GM12878 (cell line): Measurements from ENCODE around the gene RPS6KL1. TPM values are rescaled to one million over a fixed set of nuclear protein-coding genes. Genes with fewer than 3 reads are reported as not detected.

Source experiments
- ATAC-seq: fragments of 200-7000 bp; cut with Tn5 transposase; 3 replicates; pipeline ENCODE4 v1.9.1; 2020; ENCODE audit warnings: mild to moderate bottlenecking, moderate library complexity
- BruUV-seq: library from RNA; stranded (reverse); fragments of 400-500 nt; replicated peaks from 2 replicates; lab custom pipeline; 2021; lab: Mats Ljungman, UMichigan
- CTCF ChIA-PET: fragments of 300-600 bp; sonication (Branson Sonifier 250); formaldehyde crosslinking; extraction: SDS; loops from one replicate; lab custom pipeline; 2021; ENCODE audit warnings: inconsistent platforms; lab: Yijun Ruan, JAX
- POLR2A ChIA-PET: fragments of 350-600 bp; formaldehyde crosslinking; extraction: SDS; loops from one replicate; lab custom pipeline; 2021; ENCODE audit warnings: inconsistent platforms; lab: Charles Lee
- RAD21 ChIA-PET: fragments of 300-600 bp; sonication (Branson Sonifier 250); formaldehyde crosslinking; loops from one replicate; lab custom pipeline; 2023; ENCODE audit warnings: antibody characterized with exemption; ENCODE audit not compliant: unreplicated experiment; lab: Charles Lee
- SMC1A ChIA-PET: fragments of 300-600 bp; sonication (Branson Sonifier 250); formaldehyde crosslinking; loops from one replicate; lab custom pipeline; 2023; ENCODE audit not compliant: unreplicated experiment, uncharacterized antibody; lab: Charles Lee
- DNase-seq: peaks from one replicate; pipeline ENCODE4 v3.0.0-alpha.2; 2011; ENCODE audit warnings: low read depth, low spot score
- FAIRE-seq: peaks from 3 replicates; lab custom pipeline; 2011; peaks lifted over from hg19 to GRCh38; lab: Jason Lieb, UNC
- H2AFZ ChIP-seq: 2 replicates; pipeline ENCODE4 v1.6.0; 2011; ENCODE audit warnings: low read depth, low read length, control low read depth; ENCODE audit not compliant: control insufficient read depth
- H3K27ac ChIP-seq: 2 replicates; pipeline ENCODE4 v1.5.1; 2011; ENCODE audit warnings: control low read depth; ENCODE audit not compliant: control insufficient read depth, insufficient read depth
- H3K27me3 ChIP-seq, 2 experiments: replicated peaks in 1 of 2; 2 replicates each; pipeline versions ENCODE4 v1.6.0 to v1.6.1; 2011; ENCODE audit warnings: low read length in 1 of 2; ENCODE audit not compliant: control insufficient read depth in 2 of 2, insufficient read depth in 2 of 2
- H3K36me3 ChIP-seq, 2 experiments: 2 replicates each; pipeline ENCODE4 v1.5.1; 2011; ENCODE audit warnings: low read length in 1 of 2; ENCODE audit not compliant: control insufficient read depth in 2 of 2, insufficient read depth in 2 of 2
- H3K4me1 ChIP-seq: 2 replicates; pipeline ENCODE4 v1.6.1; 2011; ENCODE audit warnings: mild to moderate bottlenecking, low read length, moderate library complexity, mixed read lengths; ENCODE audit not compliant: control insufficient read depth, insufficient read depth
- H3K4me2 ChIP-seq: 2 replicates; pipeline ENCODE4 v1.6.0; 2011; ENCODE audit warnings: control low read depth; ENCODE audit not compliant: control insufficient read depth, insufficient read depth
- H3K4me3 ChIP-seq: fragments of 200-600 bp; sonication (generic); 2 replicates; pipeline ENCODE4 v1.5.1; 2016
- H3K79me2 ChIP-seq: 2 replicates; pipeline ENCODE4 v1.6.0; 2011; ENCODE audit warnings: low read length; ENCODE audit not compliant: control insufficient read depth, insufficient read depth
- H3K9ac ChIP-seq: 2 replicates; pipeline ENCODE4 v1.8.0; 2011; ENCODE audit warnings: low read length, control low read depth, mixed read lengths; ENCODE audit not compliant: control insufficient read depth, insufficient read depth
- H3K9me3 ChIP-seq: replicated peaks from 3 replicates; pipeline ENCODE4 v1.5.1; 2011; ENCODE audit warnings: mild to moderate bottlenecking, low read length; ENCODE audit not compliant: control insufficient read depth, insufficient read depth
- H4K20me1 ChIP-seq: 2 replicates; pipeline ENCODE4 v1.6.0; 2011; ENCODE audit not compliant: control insufficient read depth, insufficient read depth
- E2F4 ChIP-seq: IDR thresholded peaks from 2 replicates; pipeline ENCODE4 v1.6.1; 2012; ENCODE audit warnings: low read depth, low read length, improper control_type of control experiment
- ELK1 ChIP-seq: IDR thresholded peaks from 2 replicates; pipeline ENCODE4 v1.6.1; 2012; ENCODE audit warnings: low read depth, low read length, improper control_type of control experiment
- EP300 ChIP-seq, 2 experiments: fragments of 150-350 bp in 1 of 2; IDR thresholded peaks; 2 replicates each; pipeline ENCODE4 v1.6.1; 2011 to 2012; ENCODE audit warnings: low read depth in 2 of 2, low read length in 2 of 2, borderline replicate concordance in 1 of 2, improper control_type of control experiment in 1 of 2, inconsistent platforms in 1 of 2; ENCODE audit not compliant: control insufficient read depth in 1 of 2
- MXI1 ChIP-seq: fragments of 150-350 bp; IDR thresholded peaks from 2 replicates; pipeline ENCODE4 v1.6.1; 2011; ENCODE audit warnings: low read depth, mild to moderate bottlenecking, inconsistent platforms, low read length, improper control_type of control experiment
- PAX8 ChIP-seq: fragments of 450-650 bp; IDR thresholded peaks from 2 replicates; pipeline ENCODE4 v1.6.1; 2017; ENCODE audit warnings: mild to moderate bottlenecking, moderate library complexity
- PRDM15 ChIP-seq: fragments of 450-650 bp; formaldehyde crosslinking; IDR thresholded peaks from 2 replicates; pipeline ENCODE4 v1.4.0; 2020; ENCODE audit warnings: mild to moderate bottlenecking, moderate library complexity
- SMAD1 ChIP-seq: fragments of 450-650 bp; IDR thresholded peaks from 2 replicates; pipeline ENCODE4 v1.6.1; 2018; ENCODE audit warnings: mild to moderate bottlenecking, low read depth; ENCODE audit not compliant: partially characterized antibody
- SRF ChIP-seq, 2 experiments: IDR thresholded peaks; 2 replicates each; pipeline ENCODE4 v1.6.1; 2011; ENCODE audit warnings: low read depth in 2 of 2, low read length in 2 of 2, mild to moderate bottlenecking in 1 of 2, moderate library complexity in 1 of 2
- SUZ12 ChIP-seq: fragments of 200-600 bp; sonication (generic); IDR thresholded peaks from one replicate; pipeline ENCODE4 v1.6.1; 2018; ENCODE audit warnings: antibody characterized with exemption, mild to moderate bottlenecking; ENCODE audit not compliant: unreplicated experiment
- TAF1 ChIP-seq: IDR thresholded peaks from 2 replicates; pipeline ENCODE4 v1.6.1; 2011; ENCODE audit warnings: mild to moderate bottlenecking, low read depth, low read length, borderline replicate concordance
- TCF12 ChIP-seq: IDR thresholded peaks from 2 replicates; pipeline ENCODE4 v1.6.1; 2011; ENCODE audit warnings: low read depth, mild to moderate bottlenecking, low read length
- USF2 ChIP-seq: IDR thresholded peaks from 2 replicates; pipeline ENCODE4 v1.6.1; 2011; ENCODE audit warnings: low read depth, low read length, improper control_type of control experiment, borderline replicate concordance
- ZSCAN29 ChIP-seq: fragments of 450-650 bp; IDR thresholded peaks from 2 replicates; pipeline ENCODE4 v1.6.1; 2017; ENCODE audit warnings: mild to moderate bottlenecking, moderate library complexity
- WGBS: methylation state at CpG from one replicate; pipeline ENCODE4 v1.1.6; 2016; ENCODE audit warnings: low lambda C conversion rate; ENCODE audit not compliant: insufficient replicate concordance, insufficient coverage; ENCODE audit errors: missing lambda C conversion rate; 5-methylcytosine and 5-hydroxymethylcytosine counted together
- in situ Hi-C: fragments of 300-500 bp; cut with MboI; formaldehyde crosslinking; loops from 9 replicates; pipeline ENCODE4 v1.14.3; 2018; ENCODE audit warnings: mixed read lengths
- intact Hi-C: fragments of 100-400 bp; cut with micrococcal nuclease; formaldehyde crosslinking; loops from one replicate; pipeline ENCODE4 v1.14.2; 2022; ENCODE audit not compliant: unreplicated experiment
- polyA plus RNA-seq, 11 experiments: library from polyadenylated mRNA; depleted of rRNA in 4 of 11; unstranded in 6 of 11; stranded (reverse) in 5 of 11; fragments of >200 nt; fragmentation: Nextera tagmentation in 4 of 11; fragmentation: Illumina TruSeq in 1 of 11; extraction: Ambion mirVana in 4 of 11; extraction: Trizol in 1 of 11; gene quantifications; 1 replicate in 1 of 11; 2 replicates in 10 of 11; pipeline versions ENCODE4 v1.2.1 to v1.2.3, GENCODE V29; 2011 to 2016; ENCODE audit warnings: inconsistent platforms in 2 of 11, missing spikeins in 2 of 11, low read depth in 1 of 11
- total RNA-seq, 4 experiments: library from RNA; depleted of rRNA in 3 of 4; stranded (reverse); fragments of >200 nt in 3 of 4; fragmentation: Illumina TruSeq in 1 of 4; extraction: Trizol in 1 of 4; gene quantifications; 2 replicates each; pipeline versions ENCODE4 v1.2.1 to v1.2.3, GENCODE V29; 2013 to 2021
- TF ChIP-seq, protein P1 (sequence below): fragments of 450-650 bp; IDR thresholded peaks from 2 replicates; pipeline ENCODE4 v1.6.1; 2016; ENCODE audit warnings: mild to moderate bottlenecking
- TF ChIP-seq, protein P2 (sequence below): IDR thresholded peaks from 2 replicates; pipeline ENCODE4 v1.6.1; 2011; ENCODE audit warnings: borderline replicate concordance, low read depth, mild to moderate bottlenecking, moderate library complexity, mixed read lengths, low read length; ENCODE audit not compliant: insufficient read depth; ENCODE audit errors: extremely low read length

Gene RPS6KL1
- total and polyA plus RNA-seq, 10 of the 15 experiments (the other 5 are each of a cell fraction or from before 2014, with no cell fraction given) = 0.04 to 4.2 (median 2.0) TPM

DNA sequence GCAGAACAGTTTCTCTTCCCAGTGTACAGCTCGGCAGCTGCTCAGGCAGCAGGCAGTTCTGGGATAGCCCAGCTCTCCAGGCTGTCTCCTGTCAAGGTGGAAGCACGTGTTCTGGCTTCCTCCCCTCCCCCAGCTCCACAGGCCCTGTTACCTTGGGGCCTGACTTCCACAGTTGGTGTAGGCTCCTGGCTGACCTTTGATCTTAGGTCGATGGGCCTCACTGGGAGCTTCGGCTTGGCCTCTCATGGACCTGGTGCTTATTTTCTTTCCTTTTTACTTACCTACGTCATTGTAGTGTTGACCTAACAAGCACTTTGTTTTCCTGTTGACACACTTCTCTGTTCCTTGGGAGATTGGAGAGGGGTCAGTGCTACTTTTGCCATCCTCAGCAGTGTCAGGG, 24.4 kb downstream of the RPS6KL1 start:
- H3K27ac ChIP-seq = no peak overlapping the region
- H3K79me2 ChIP-seq = no peaks in the 10 kb centered on the region
- 98% methylated on average over 5 of the region's 5 CpGs for WGBS
- ATAC-seq = no peak
- no peak overlapping the region for H3K4me3 ChIP-seq
- H3K4me1 ChIP-seq = peaks cover 17% of the 10 kb centered on the region
- no peak for DNase-seq
- intact Hi-C loops = no loop called here
- ChIA-PET CTCF (interaction anchor here (0.6 to 26.0 kb wide), 2 partner anchors 40 to 136 kb away, joined by 3 to 552 read pairs; no protein-coding TSS in a partner anchor), POLR2A (no interaction called here), RAD21 (no interaction called here), SMC1A (no interaction called here)
- no peak overlapping the region for H2AFZ ChIP-seq
- no peaks in the 10 kb centered on the region for H4K20me1 ChIP-seq
- BruUV-seq = no TSS peak
- in situ Hi-C loops = no loop called here
- H3K9ac ChIP-seq = no peak overlapping the region
- H3K9me3 ChIP-seq = no peaks in the 10 kb centered on the region
- H3K27me3 ChIP-seq = no peaks in the 10 kb centered on the region
- FAIRE-seq = no peak
- no peak overlapping the region for H3K4me2 ChIP-seq
- peaks cover 37 to 60% of the 10 kb centered on the region in 2 experiments for H3K36me3 ChIP-seq
- TF ChIP-seq SUZ12 (no peak), SRF (IDR thresholded peaks at IDR 0.05; ENCODE audit: low read depth in 2 of 2, low read length in 2 of 2) (no peak), ZSCAN29 (no peak), PAX8 (no peak), MXI1 (no peak), PRDM15 (CRISPR knock-in tag) (no peak), EP300 (IDR thresholded peaks at IDR 0.05; ENCODE audit: borderline replicate concordance in 1 of 2, control insufficient read depth in 1 of 2, low read depth in 2 of 2, low read length in 2 of 2) (no peak), USF2 (no peak), SMAD1 (no peak), ELK1 (no peak), TCF12 (no peak), E2F4 (no peak), TAF1 (no peak)
- TF ChIP-seq, protein P1, sequence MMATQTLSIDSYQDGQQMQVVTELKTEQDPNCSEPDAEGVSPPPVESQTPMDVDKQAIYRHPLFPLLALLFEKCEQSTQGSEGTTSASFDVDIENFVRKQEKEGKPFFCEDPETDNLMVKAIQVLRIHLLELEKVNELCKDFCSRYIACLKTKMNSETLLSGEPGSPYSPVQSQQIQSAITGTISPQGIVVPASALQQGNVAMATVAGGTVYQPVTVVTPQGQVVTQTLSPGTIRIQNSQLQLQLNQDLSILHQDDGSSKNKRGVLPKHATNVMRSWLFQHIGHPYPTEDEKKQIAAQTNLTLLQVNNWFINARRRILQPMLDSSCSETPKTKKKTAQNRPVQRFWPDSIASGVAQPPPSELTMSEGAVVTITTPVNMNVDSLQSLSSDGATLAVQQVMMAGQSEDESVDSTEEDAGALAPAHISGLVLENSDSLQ = no peak
- TF ChIP-seq, protein P2, sequence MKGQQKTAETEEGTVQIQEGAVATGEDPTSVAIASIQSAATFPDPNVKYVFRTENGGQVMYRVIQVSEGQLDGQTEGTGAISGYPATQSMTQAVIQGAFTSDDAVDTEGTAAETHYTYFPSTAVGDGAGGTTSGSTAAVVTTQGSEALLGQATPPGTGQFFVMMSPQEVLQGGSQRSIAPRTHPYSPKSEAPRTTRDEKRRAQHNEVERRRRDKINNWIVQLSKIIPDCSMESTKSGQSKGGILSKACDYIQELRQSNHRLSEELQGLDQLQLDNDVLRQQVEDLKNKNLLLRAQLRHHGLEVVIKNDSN = no peak
